Measurements from ENCODE around the gene SLC38A3. TPM values are rescaled to one million over a fixed set of nuclear protein-coding genes. Genes with fewer than 3 reads are reported as not detected.

SLC38A3 gene
- total RNA-seq, 4 donors from 2014 or later = 1.9 to 8.9 (median 5.0) TPM

DNA sequence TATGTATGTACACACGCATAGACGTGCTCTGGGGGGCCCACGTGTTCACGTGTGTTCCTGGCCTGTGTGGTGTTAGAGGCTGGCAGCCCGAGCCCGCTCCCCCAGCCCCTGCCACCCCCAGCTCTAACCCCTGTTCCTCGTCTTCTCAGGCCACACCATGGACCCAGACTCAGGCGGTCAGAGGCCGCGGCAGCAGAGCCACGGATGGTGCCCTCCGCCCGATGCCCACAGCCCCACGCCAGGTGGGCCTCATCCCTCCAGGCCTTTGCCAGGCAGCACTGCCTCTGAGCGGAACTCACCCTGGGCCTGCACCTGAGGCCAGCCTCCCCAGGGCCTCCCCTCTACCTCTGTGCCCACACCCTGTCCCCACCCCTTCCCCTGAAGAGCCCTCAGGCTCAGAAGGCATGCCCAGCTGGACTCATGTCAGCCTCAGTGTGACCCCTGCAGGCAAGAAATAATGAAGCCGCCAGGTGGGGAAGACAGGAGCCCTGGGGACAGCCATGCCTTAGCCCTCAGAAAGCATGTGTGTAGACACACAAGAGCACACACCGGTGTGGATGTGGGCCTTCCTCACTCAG is 30.0 kb upstream of the SLC38A3 start:
- no peak for DNase-seq
- H3K27me3 ChIP-seq = no peaks in the 10 kb centered on the region
- H3K36me3 ChIP-seq = no peaks in the 10 kb centered on the region
- TF ChIP-seq POLR2A (IDR thresholded peaks at IDR 0.05) (no peak), CTCF (IDR thresholded peaks at IDR 0.05 in 4 of 5, conservative IDR thresholded peaks at IDR 0.05 in 1 of 5) (no peak)
- no peak overlapping the region for H3K4me3 ChIP-seq
- in situ Hi-C loops (cut with MboI; ENCODE audit: low sequenced_read_pairs in 4 of 4) = no loop called here
- ATAC-seq = no peak
- H3K27ac ChIP-seq = no peak overlapping the region
- H3K4me1 ChIP-seq = peaks cover 31 to 32% of the 10 kb centered on the region in 2 donors
- intact Hi-C loops (cut with DNase I; ENCODE audit: low total_unique reads) = no loop called here
- no peaks in the 10 kb centered on the region for H3K9me3 ChIP-seq

- H3K9me3 ChIP-seq = no peaks in the 10 kb centered on the region
- H3K27ac ChIP-seq = no peak overlapping the region
- H3K4me1 ChIP-seq = peaks cover 8 to 9% of the 10 kb centered on the region in 2 donors
- TF ChIP-seq POLR2A (IDR thresholded peaks at IDR 0.05) (no peak), CTCF (IDR thresholded peaks at IDR 0.05 in 4 of 5, conservative IDR thresholded peaks at IDR 0.05 in 1 of 5) (no peak)
- H3K4me3 ChIP-seq = no peak overlapping the region
- no peaks in the 10 kb centered on the region for H3K27me3 ChIP-seq
- in situ Hi-C loops (cut with MboI; ENCODE audit: low sequenced_read_pairs in 4 of 4) = no loop called here
- H3K36me3 ChIP-seq = no peaks in the 10 kb centered on the region
- intact Hi-C loops (cut with DNase I; ENCODE audit: low total_unique reads) = no loop called here
- DNase-seq (no peak), ATAC-seq (no peak)
Observed at GRCh38 chr3:50177346-50177745, 27.7 kb upstream of the SLC38A3 start.

DNA sequence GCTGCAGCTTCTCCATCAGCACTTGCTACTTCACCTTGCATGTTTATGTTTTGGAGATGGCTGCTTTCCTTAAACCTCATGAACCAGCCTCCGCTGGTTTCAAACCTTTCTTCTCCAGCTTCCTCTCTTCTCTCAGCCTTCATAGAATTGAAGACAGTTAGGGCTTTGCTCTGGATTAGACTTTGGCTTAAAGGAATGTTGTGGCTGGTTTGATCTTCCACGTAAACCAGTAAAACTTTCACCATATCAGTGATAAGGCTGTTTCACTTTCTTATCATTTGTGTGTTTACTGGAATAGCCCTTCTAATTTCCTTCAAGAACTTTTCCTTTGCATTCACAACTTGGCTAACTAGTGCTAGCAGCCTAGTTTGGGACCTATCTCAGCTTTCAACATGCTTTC is 25.4 kb upstream of the SLC38A3 start:
- H3K9me3 ChIP-seq = no peaks in the 10 kb centered on the region
- no peak overlapping the region for H3K4me3 ChIP-seq
- intact Hi-C loops (cut with DNase I; ENCODE audit: low total_unique reads) = no loop called here
- H3K27ac ChIP-seq = no peak overlapping the region
- ATAC-seq (no peak), DNase-seq (no peak)
- no peaks in the 10 kb centered on the region for H3K4me1 ChIP-seq
- in situ Hi-C loops (cut with MboI; ENCODE audit: low sequenced_read_pairs in 4 of 4) = loop anchor here in 1 of 4 donors (10.0 kb wide), 1 partner anchor 55 kb away; no protein-coding TSS in a partner anchor
- peaks cover 0 to 6% of the 10 kb centered on the region in 2 donors for H3K36me3 ChIP-seq
- H3K27me3 ChIP-seq = no peaks in the 10 kb centered on the region
- TF ChIP-seq POLR2A (IDR thresholded peaks at IDR 0.05) = no peak
- TF ChIP-seq CTCF (IDR thresholded peaks at IDR 0.05 in 4 of 5, conservative IDR thresholded peaks at IDR 0.05 in 1 of 5) = no peak

DNA sequence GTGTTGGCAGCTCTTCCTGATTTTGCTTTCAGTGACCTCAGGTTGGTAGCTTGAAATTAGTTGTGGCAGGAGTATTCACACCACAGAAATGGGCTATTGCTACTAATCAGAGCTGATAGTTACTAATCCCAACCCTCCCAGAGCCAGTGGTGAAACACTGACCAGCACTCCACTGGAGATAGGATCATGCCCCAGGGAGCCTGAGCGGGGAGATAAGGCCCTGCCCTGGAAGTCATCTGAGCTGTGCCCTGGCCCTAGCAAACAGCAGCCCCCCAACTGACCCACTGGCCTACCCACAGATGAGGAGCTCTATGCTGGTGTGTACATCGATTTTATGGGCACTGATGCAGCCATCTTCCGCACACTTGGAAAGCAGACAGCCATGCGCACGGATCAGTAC is 23.1 kb upstream of the SLC38A3 start:
- no peaks in the 10 kb centered on the region for H3K9me3 ChIP-seq
- H3K27ac ChIP-seq = no peak overlapping the region
- H3K4me3 ChIP-seq = no peak overlapping the region
- TF ChIP-seq POLR2A (IDR thresholded peaks at IDR 0.05) = no peak
- TF ChIP-seq CTCF (IDR thresholded peaks at IDR 0.05 in 4 of 5, conservative IDR thresholded peaks at IDR 0.05 in 1 of 5) = no peak
- ATAC-seq (no peak), DNase-seq (no peak)
- H3K27me3 ChIP-seq = no peaks in the 10 kb centered on the region
- intact Hi-C loops (cut with DNase I; ENCODE audit: low total_unique reads) = no loop called here
- H3K36me3 ChIP-seq = peaks cover 0 to 13% of the 10 kb centered on the region in 2 donors
- in situ Hi-C loops (cut with MboI; ENCODE audit: low sequenced_read_pairs in 4 of 4) = loop anchor here in 1 of 4 donors (10.0 kb wide), 1 partner anchor 57 kb away; no protein-coding TSS in a partner anchor
- H3K4me1 ChIP-seq = no peaks in the 10 kb centered on the region

All from gastrocnemius medialis (tissue), 4 donors.